ENCODE results near the gene TMEM101.
"Not testable (repeated sequence)": the region's sequence is repeated elsewhere in the genome, so short reads cannot be mapped to it uniquely, and the experiment has no call there.

Gene TMEM101

GRCh38 chr17:44000871-44001460 lies 13.8 kb downstream of the TMEM101 start:
- no peak for DNase-seq

- no peak for DNase-seq
These were observed 14.5 kb downstream of the TMEM101 start for GRCh38 chr17:44000141-44000860.

GRCh38 chr17:43999024-43999423 lies 15.7 kb downstream of the TMEM101 start:
- DNase-seq = no peak

GRCh38 chr17:43998552-43998951 lies 16.2 kb downstream of the TMEM101 start:
- no peak for DNase-seq

- DNase-seq = not testable (repeated sequence)
These were observed 17.6 kb downstream of the TMEM101 start for GRCh38 chr17:43997180-43997579.

GRCh38 chr17:43995150-43995471 lies 19.7 kb downstream of the TMEM101 start:
- no peak for DNase-seq

GRCh38 chr17:43994272-43995149 lies 20.3 kb downstream of the TMEM101 start:
- peak in 49 of 56 donors; percentile 2 to 78 (median 39) for DNase-seq

GRCh38 chr17:43992641-43993040 lies 22.1 kb downstream of the TMEM101 start:
- DNase-seq = no peak

- DNase-seq = no peak
These were observed 26.5 kb downstream of the TMEM101 start for GRCh38 chr17:43988301-43988700.

GRCh38 chr17:43987131-43988021 lies 27.4 kb downstream of the TMEM101 start:
- DNase-seq = no peak

GRCh38 chr17:43986225-43986981 lies 28.4 kb downstream of the TMEM101 start:
- DNase-seq = peak in 4 of 56 donors; percentile 7 to 16 (median 14)

- no peak for DNase-seq
These were observed 30.2 kb downstream of the TMEM101 start for GRCh38 chr17:43984521-43984920.

GRCh38 chr17:43983515-43984411 lies 31.0 kb downstream of the TMEM101 start:
- DNase-seq = peak in 6 of 56 donors; percentile 15 to 39 (median 20)

GRCh38 chr17:43983196-43983514 lies 31.6 kb downstream of the TMEM101 start:
- no peak for DNase-seq

GRCh38 chr17:43982171-43982570 lies 32.6 kb downstream of the TMEM101 start:
- DNase-seq = no peak

- no peak for DNase-seq
These were observed 35.1 kb downstream of the TMEM101 start for GRCh38 chr17:43979671-43980070.

GRCh38 chr17:43979011-43979410 lies 35.8 kb downstream of the TMEM101 start:
- DNase-seq = no peak

- no peak for DNase-seq
These were observed 36.7 kb downstream of the TMEM101 start for GRCh38 chr17:43978078-43978477.

Measured in amygdala (tissue), 56 donors.